ENCODE results near the gene TPM4.
A peak's percentile ranks its signal among the peaks of the same experiment; 100 is the strongest.
"Not testable (repeated sequence)": the region's sequence is repeated elsewhere in the genome, so short reads cannot be mapped to it uniquely, and the experiment has no call there.

Gene TPM4

GRCh38 chr19:16099314-16099965 lies 23.1 kb downstream of the TPM4 start:
- not testable (repeated sequence) for DNase-seq

- no peak for DNase-seq
These were observed 24.2 kb downstream of the TPM4 start for GRCh38 chr19:16100524-16100923.

- no peak for DNase-seq
These were observed 28.4 kb downstream of the TPM4 start for GRCh38 chr19:16104722-16105121.

- DNase-seq: no peak
These were observed 29.8 kb downstream of the TPM4 start for GRCh38 chr19:16106121-16106520.

GRCh38 chr19:16111160-16111908 lies 35.0 kb downstream of the TPM4 start, which contains the start of gene RAB8A:
Gene RAB8A (plus strand): TSS chr19:16111889. CDS start chr19:16111902, 13 bp downstream.
- DNase-seq: peak; percentile 89

- no peak for DNase-seq
These were observed 35.8 kb downstream of the TPM4 start for GRCh38 chr19:16111909-16112752.

- no peak for DNase-seq
These were observed 36.5 kb downstream of the TPM4 start for GRCh38 chr19:16112778-16113177.

- no peak for DNase-seq
These were observed 37.4 kb downstream of the TPM4 start for GRCh38 chr19:16113727-16114126.

- no peak for DNase-seq
These were observed 39.2 kb downstream of the TPM4 start for GRCh38 chr19:16115301-16116039.

GRCh38 chr19:16116067-16116466 lies 39.8 kb downstream of the TPM4 start:
- DNase-seq: no peak

- DNase-seq: no peak
These were observed 41.3 kb downstream of the TPM4 start for GRCh38 chr19:16117594-16118033.

- no peak for DNase-seq
These were observed 42.3 kb downstream of the TPM4 start for GRCh38 chr19:16118489-16119033.

GRCh38 chr19:16119075-16119857 lies 43.0 kb downstream of the TPM4 start:
- DNase-seq: not testable (repeated sequence)

- DNase-seq: no peak
These were observed 44.8 kb downstream of the TPM4 start for GRCh38 chr19:16121141-16121540.

- no peak for DNase-seq
These were observed 45.7 kb downstream of the TPM4 start for GRCh38 chr19:16121967-16122366.

- DNase-seq: no peak
These were observed 48.7 kb downstream of the TPM4 start for GRCh38 chr19:16124953-16125352.

- DNase-seq: no peak
These were observed 49.6 kb downstream of the TPM4 start for GRCh38 chr19:16125737-16126495.

- DNase-seq: no peak
These were observed 50.8 kb downstream of the TPM4 start for GRCh38 chr19:16127080-16127479.

GRCh38 chr19:16127776-16128371 lies 51.6 kb downstream of the TPM4 start:
- DNase-seq: no peak

- no peak for DNase-seq
These were observed 55.4 kb downstream of the TPM4 start for GRCh38 chr19:16131648-16132047.

All from NCI-H2081 treated with DMSO at 0.1 percent for 48 hours (cell line).